ENCODE data around the gene FUT1. TPM values are rescaled to one million over a fixed set of nuclear protein-coding genes. Genes with fewer than 3 reads are reported as not detected.
A peak's percentile ranks its signal among the peaks of the same experiment; 100 is the strongest.

FUT1 gene
- total and polyA plus RNA-seq, 2 of the 8 experiments (the other 6 are each of a cell fraction or from before 2014, with no cell fraction given): 7.4 to 12.9 TPM

DNA sequence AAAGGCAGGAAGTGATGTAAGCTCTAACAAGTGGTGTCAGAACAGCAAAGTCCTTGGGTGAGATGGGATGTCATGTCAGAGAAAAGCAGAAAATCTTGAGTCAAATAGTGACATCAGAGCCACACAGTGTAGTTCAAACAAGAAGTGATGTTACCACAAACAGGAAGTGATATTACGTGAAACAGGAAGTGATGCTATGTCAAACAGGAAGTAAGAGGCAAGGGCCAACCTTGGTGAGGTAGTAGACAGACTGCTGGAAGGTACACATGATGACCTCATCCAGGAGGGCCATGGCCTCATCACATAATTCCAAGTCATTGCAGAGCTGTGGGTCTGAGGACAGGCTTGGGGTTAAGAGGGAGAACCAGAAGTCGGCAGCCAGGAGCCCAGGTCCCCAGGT, 25.9 kb downstream of the FUT1 start:
- Histone ChIP-seq H3K27ac (ENCODE audit: low read depth, low read length) (no peak overlapping the region), H3K23ac (ENCODE audit: insufficient read length) (no peak overlapping the region), H2BK120ac (replicated peaks; ENCODE audit: low read depth, low read length) (no peak overlapping the region), H3K4me2 (ENCODE audit: insufficient read depth in 1 of 2, low read depth in 2 of 2, low read length in 2 of 2) (no peak overlapping the region), H4K5ac (ENCODE audit: insufficient read length, low read depth, low read length) (no peak overlapping the region), H3K18ac (ENCODE audit: extremely low read depth, low read length) (no peak overlapping the region), H2BK20ac (ENCODE audit: low read length) (no peak overlapping the region), H3K27me3 (replicated peaks in 1 of 4; ENCODE audit: control insufficient read depth in 3 of 4, extremely low read depth in 1 of 4, insufficient read depth in 3 of 4, low read length in 3 of 4) (no peaks in the 10 kb centered on the region), H4K91ac (replicated peaks; ENCODE audit: insufficient read length, low read length) (no peak overlapping the region), H3K23me2 (ENCODE audit: low read depth, low read length) (peaks cover 5% of the 10 kb centered on the region; the same call in 1 of the 2 replicates), H3K79me1 (ENCODE audit: low read depth, low read length) (no peaks in the 10 kb centered on the region), H3K4me1 (replicated peaks in 1 of 4; ENCODE audit: control insufficient read depth in 3 of 4, insufficient read depth in 4 of 4, low read length in 3 of 4) (peaks cover 0 to 7% (median 0%) of the 10 kb centered on the region in 4 experiments; a peak in 3 of 7 replicates), H4K8ac (ENCODE audit: extremely low read depth, insufficient read depth, low read length) (no peak overlapping the region), H2BK15ac (ENCODE audit: low read length) (no peak overlapping the region), H2BK5ac (ENCODE audit: low read depth, low read length) (no peak overlapping the region), H3K56ac (replicated peaks; ENCODE audit: insufficient read length, low read depth, low read length) (no peak overlapping the region), H3K4ac (replicated peaks; ENCODE audit: insufficient read length, low read depth, low read length) (no peak overlapping the region), H3K14ac (ENCODE audit: insufficient read length) (no peak overlapping the region), H3K79me2 (ENCODE audit: control insufficient read depth in 1 of 2, insufficient read depth in 2 of 2, low read length in 2 of 2) (no peaks in the 10 kb centered on the region), H3K4me3 (ENCODE audit: extremely low read depth in 1 of 4, insufficient read depth in 2 of 4, low read depth in 3 of 4, low read length in 4 of 4) (no peak overlapping the region), H2BK12ac (ENCODE audit: low read depth, low read length) (no peak overlapping the region), H3K9me3 (ENCODE audit: insufficient read depth in 2 of 2, low read depth in 1 of 2, low read length in 1 of 2) (no peaks in the 10 kb centered on the region), H2AFZ (ENCODE audit: low read length) (no peak overlapping the region), H3K36me3 (ENCODE audit: control insufficient read depth in 2 of 4, insufficient read depth in 4 of 4, low read length in 3 of 4) (no peaks in the 10 kb centered on the region), H2AK5ac (ENCODE audit: low read depth, low read length) (no peak overlapping the region), H4K20me1 (replicated peaks in 1 of 2; ENCODE audit: control insufficient read depth in 1 of 2, insufficient read depth in 2 of 2, low read length in 2 of 2) (no peaks in the 10 kb centered on the region), H3K9ac (replicated peaks in 1 of 4; ENCODE audit: extremely low read depth in 1 of 4, low read depth in 3 of 4, low read length in 3 of 4) (no peak overlapping the region)
- ChIA-PET CTCF (ENCODE audit: partially characterized antibody) (interaction anchor here (1.0 to 5.1 kb wide), 8 partner anchors 10 to 716 kb away, joined by 3 to 33 read pairs (median 8); no protein-coding TSS in a partner anchor), POLR2A (ENCODE audit: partially characterized antibody) (interaction anchor here (0.6 to 2.9 kb wide), 8 partner anchors 8 to 53 kb away, joined by 3 to 16 read pairs (median 4); partner anchors contain the start of gene IZUMO1)
- FAIRE-seq (no peak), DNase-seq (ENCODE audit: low read depth in 1 of 2, low spot score in 2 of 2) (no peak)
- TF ChIP-seq SP1 (IDR thresholded peaks at IDR 0.05; ENCODE audit: low read depth, low read length): no peak
- TF ChIP-seq RFX5 (IDR thresholded peaks at IDR 0.05; ENCODE audit: borderline replicate concordance, low read depth, low read length): no peak
- TF ChIP-seq CREB1 (IDR thresholded peaks at IDR 0.05): peak; percentile 63
- WGBS, 2 experiments (ENCODE audit: extremely low coverage in 1 of 2, insufficient coverage in 1 of 2, insufficient read length in 1 of 2, insufficient replicate concordance in 2 of 2, low coverage in 1 of 2, low lambda C conversion rate in 2 of 2, missing lambda C conversion rate in 1 of 2): 92% methylated on average over 2 of the region's 2 CpGs; no CpG with 5 or more reads in 1 of the 2 experiments

Data from H1 (cell line).